Gastrocnemius medialis (tissue), 4 donors: ENCODE results near the gene CRTC2.
A peak's percentile ranks its signal among the peaks of the same experiment; 100 is the strongest.

Experiments
- CTCF ChIP-seq, 5 experiments: fragments of 450-650 bp in 3 of 5; fragments of 200-600 bp in 2 of 5; sonication (generic) in 2 of 5; IDR thresholded peaks in 4 of 5; conservative IDR thresholded peaks in 1 of 5; 1 replicate in 4 of 5; 2 replicates in 1 of 5; pipeline ENCODE4 v1.5.1; 2016 to 2019; ENCODE audit warnings: antibody characterized with exemption in 5 of 5, mild to moderate bottlenecking in 3 of 5, moderate library complexity in 3 of 5
- POLR2A ChIP-seq, 2 donors: fragments of 450-650 bp; IDR thresholded peaks; one replicate each; pipeline ENCODE4 v1.6.1; 2017; ENCODE audit warnings: antibody characterized with exemption in 2 of 2, mild to moderate bottlenecking in 2 of 2, moderate library complexity in 2 of 2

- TF ChIP-seq POLR2A (IDR thresholded peaks at IDR 0.05) (peak; percentile 74 to 89), CTCF (IDR thresholded peaks at IDR 0.05 in 4 of 5, conservative IDR thresholded peaks at IDR 0.05 in 1 of 5) (peak in 4 of 5 experiments; percentile 25 to 51 (median 34))
These were observed 8.9 kb upstream of the CRTC2 start, which contains the start of gene CREB3L4 for GRCh38 chr1:153967107-153967999.
